Testis (tissue), 3 donors: ENCODE measurements around the gene LIMS2. TPM values are rescaled to one million over a fixed set of nuclear protein-coding genes. Genes with fewer than 3 reads are reported as not detected.

Experiments
- DNase-seq: peaks from one replicate; pipeline ENCODE4 v3.0.0-alpha.2; 2019
- H3K27ac ChIP-seq, 2 donors: fragments of 200-600 bp; sonication (generic); one replicate each; pipeline ENCODE4 v1.5.1; 2019
- H3K27me3 ChIP-seq: fragments of 200-600 bp; sonication (generic); one replicate; pipeline ENCODE4 v1.5.1; 2019
- H3K36me3 ChIP-seq: fragments of 200-600 bp; sonication (generic); one replicate; pipeline ENCODE4 v1.5.1; 2017; ENCODE audit warnings: low read depth; ENCODE audit errors: missing control alignments
- H3K4me1 ChIP-seq: fragments of 200-600 bp; sonication (generic); one replicate; pipeline ENCODE4 v1.5.1; 2019
- H3K4me3 ChIP-seq, 2 donors: fragments of 200-600 bp; sonication (generic); one replicate each; pipeline ENCODE4 v1.5.1; 2017 to 2019
- H3K9me3 ChIP-seq: fragments of 200-600 bp; sonication (generic); one replicate; pipeline ENCODE4 v1.5.1; 2017
- POLR2A ChIP-seq: fragments of 450-650 bp; IDR thresholded peaks from one replicate; pipeline ENCODE4 v1.6.1; 2017; ENCODE audit warnings: antibody characterized with exemption, mild to moderate bottlenecking, moderate library complexity
- WGBS, 2 donors: methylation state at CpG; one replicate each; pipeline ENCODE4 v1.1.5; 2018; 5-methylcytosine and 5-hydroxymethylcytosine counted together
- intact Hi-C: fragments of 100-400 bp; cut with DNase I; formaldehyde crosslinking; loops from one replicate; pipeline ENCODE4 v1.15.1; 2023; ENCODE audit warnings: low total_unique reads
- polyA plus RNA-seq: library from polyadenylated mRNA; stranded (reverse); fragments of 350-450 nt; fragmentation: Illumina TruSeq; extraction: RNeasy Lipid Tissue Mini Kit (QIAGEN cat#74804); gene quantifications from one replicate; pipeline ENCODE4 v1.2.3, GENCODE V29; 2014; ENCODE audit warnings: low read depth, low replicate concordance; ENCODE audit not compliant: insufficient read depth
- total RNA-seq, 2 donors: library from RNA; depleted of rRNA; stranded (reverse); fragments of >200 nt; gene quantifications; one replicate each; pipeline ENCODE4 v1.2.3, GENCODE V29; 2016
- TF ChIP-seq, protein P1 (sequence below), 3 experiments: fragments of 450-650 bp in 2 of 3; fragments of 200-600 bp in 1 of 3; sonication (generic) in 1 of 3; IDR thresholded peaks; one replicate each; pipeline ENCODE4 v1.5.1; 2016 to 2019; ENCODE audit warnings: antibody characterized with exemption in 3 of 3, mild to moderate bottlenecking in 2 of 3, moderate library complexity in 1 of 3

Gene LIMS2
- total and polyA plus RNA-seq, 3 donors from 2014 or later: 19.0 to 23.6 (median 19.3) TPM

DNA sequence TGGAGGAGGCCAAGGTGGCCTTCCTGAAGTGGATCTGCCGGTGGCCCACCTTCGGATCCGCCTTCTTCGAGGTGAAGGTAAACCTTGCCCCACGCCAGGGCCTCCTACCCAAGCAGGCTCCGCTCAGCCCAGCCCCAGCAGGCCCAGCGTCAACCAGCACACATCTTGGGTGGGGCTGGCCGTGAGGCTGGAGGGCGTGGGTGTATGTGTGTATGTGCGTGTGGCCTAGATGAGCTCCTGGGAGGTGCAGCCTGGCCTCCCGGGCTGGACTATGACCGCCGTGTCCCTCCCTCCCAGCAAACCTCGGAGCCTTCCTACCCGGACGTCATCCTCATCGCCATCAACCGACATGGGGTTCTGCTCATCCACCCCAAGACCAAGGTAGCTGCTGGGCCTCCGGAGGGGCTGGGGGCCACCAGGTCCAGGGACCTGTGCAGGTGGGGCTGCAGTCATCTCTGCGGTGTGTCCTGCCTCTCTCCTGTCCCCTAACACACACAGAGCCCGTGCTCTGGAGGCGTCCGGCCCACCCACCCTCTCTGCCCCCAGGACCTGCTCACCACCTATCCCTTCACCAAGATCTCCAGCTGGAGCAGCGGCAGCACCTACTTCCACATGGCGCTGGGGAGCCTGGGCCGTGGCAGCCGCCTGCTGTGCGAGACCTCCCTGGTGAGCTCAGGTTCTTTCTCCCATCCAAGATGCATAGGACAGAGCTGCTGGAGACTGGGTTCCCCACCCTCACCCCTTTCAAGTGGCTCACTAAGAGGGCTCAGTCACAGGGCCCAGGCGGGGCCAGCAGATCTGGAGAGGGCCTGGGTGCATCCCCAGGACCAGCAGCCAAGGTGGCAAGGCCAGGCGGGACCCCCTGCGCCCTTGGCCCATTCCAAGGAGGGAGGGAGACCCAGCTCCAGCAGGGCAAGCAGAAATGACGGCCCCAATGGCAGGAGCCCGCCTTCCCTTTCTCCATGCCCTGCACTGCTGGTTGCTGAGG lies 38.8 kb downstream of the LIMS2 start:
- H3K4me1 ChIP-seq: peaks cover 2% of the 10 kb centered on the region

DNA sequence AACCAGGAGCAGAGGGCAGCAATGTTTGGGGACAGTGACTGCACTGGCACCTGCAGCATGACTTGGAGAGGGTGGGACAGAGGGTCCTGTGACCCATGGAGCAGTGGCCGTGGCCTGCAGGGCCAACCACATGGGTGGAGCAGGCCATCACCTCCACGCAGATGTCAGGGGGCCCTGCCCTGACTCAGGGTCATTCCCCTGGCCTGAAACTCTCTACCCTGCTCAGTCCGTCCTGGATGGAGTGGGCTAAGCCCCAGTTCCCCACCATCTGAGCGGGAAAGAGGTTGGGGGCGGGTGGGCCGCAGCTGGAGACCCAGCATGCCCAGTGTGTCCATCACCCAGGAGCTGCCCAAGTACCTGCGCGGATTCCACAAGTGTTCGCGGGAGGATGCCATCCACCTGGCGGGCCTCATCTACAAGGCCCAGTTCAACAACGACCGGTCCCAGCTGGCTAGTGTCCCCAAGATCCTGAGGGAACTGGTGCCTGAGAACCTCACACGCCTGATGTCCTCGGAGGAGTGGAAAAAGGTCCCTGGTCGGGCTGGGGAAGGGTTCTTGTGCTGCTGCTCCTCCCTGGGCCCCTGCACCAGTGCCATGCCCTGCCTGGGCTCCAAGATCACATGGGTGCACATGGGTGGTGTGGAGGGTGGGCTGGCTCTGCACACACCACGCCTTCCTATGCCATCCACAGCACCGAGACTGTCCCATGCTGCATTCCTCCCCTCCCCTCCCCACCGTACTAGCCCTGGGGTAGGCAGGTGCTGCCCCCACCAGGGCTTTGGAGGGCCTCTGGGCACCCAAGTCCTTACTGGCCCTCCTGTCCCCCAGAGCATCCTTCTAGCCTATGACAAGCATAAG lies 39.7 kb downstream of the LIMS2 start:
- H3K9me3 ChIP-seq: no peaks in the 10 kb centered on the region
- intact Hi-C loops: no loop called here
- no peak overlapping the region for H3K4me3 ChIP-seq
- TF ChIP-seq POLR2A: no peak
- TF ChIP-seq, protein P1, sequence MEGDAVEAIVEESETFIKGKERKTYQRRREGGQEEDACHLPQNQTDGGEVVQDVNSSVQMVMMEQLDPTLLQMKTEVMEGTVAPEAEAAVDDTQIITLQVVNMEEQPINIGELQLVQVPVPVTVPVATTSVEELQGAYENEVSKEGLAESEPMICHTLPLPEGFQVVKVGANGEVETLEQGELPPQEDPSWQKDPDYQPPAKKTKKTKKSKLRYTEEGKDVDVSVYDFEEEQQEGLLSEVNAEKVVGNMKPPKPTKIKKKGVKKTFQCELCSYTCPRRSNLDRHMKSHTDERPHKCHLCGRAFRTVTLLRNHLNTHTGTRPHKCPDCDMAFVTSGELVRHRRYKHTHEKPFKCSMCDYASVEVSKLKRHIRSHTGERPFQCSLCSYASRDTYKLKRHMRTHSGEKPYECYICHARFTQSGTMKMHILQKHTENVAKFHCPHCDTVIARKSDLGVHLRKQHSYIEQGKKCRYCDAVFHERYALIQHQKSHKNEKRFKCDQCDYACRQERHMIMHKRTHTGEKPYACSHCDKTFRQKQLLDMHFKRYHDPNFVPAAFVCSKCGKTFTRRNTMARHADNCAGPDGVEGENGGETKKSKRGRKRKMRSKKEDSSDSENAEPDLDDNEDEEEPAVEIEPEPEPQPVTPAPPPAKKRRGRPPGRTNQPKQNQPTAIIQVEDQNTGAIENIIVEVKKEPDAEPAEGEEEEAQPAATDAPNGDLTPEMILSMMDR (IDR thresholded peaks at IDR 0.05): no peak
- peaks cover 2% of the 10 kb centered on the region for H3K4me1 ChIP-seq
- H3K27me3 ChIP-seq: no peaks in the 10 kb centered on the region
- no peak for DNase-seq
- H3K27ac ChIP-seq: no peak overlapping the region
- H3K36me3 ChIP-seq: no peaks in the 10 kb centered on the region
- 92 to 94% methylated on average over 9 to 19 of the region's 19 CpGs for WGBS, 2 donors

More for the DNA sequence above, 38.8 kb downstream of the LIMS2 start:
- Histone ChIP-seq H3K9me3 (no peaks in the 10 kb centered on the region), H3K27ac (no peak overlapping the region), H3K36me3 (no peaks in the 10 kb centered on the region), H3K4me3 (no peak overlapping the region), H3K27me3 (no peaks in the 10 kb centered on the region)
- no peak for TF ChIP-seq POLR2A
- TF ChIP-seq, protein P1 (IDR thresholded peaks at IDR 0.05): no peak
- no peak for DNase-seq
- intact Hi-C loops: no loop called here
- 95% methylated on average over 9 to 33 of the region's 33 CpGs for WGBS, 2 donors

DNA sequence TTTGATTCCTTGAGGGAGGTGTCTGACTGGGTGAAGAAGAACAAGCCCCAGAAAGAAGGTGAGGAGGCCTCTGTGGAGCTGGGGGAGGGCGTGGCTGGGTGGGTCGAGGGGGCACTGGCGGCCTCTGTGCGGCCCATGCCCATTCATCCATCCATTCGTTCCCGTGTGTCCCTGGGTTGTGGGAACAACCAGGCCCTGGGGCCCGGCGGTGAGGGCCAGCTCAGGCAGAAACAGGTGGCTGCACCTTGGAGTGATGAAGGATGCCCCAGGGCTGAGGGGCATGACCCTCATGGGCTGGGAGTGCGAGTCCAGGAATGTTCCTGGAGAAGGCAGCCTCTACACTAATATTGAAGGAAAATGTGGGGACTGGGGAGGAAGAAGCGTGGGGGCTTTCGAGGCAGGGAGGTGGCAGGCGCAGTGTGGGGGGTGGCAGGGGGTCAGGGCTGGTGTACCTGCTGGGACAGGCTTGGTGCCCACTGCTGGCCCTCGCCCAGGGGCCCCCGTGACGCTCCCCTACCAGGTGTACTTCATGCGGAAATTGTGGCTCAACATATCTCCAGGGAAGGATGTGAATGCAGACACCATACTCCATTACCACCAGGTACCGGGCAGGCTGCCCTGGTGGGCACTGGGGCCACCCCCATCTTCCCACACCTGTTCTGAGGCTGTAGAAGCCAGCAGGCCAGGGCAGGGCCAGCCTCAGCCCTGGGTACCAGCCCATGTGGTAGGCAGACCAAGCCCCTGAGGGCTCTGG lies 40.5 kb downstream of the LIMS2 start:
- intact Hi-C loops: no loop called here
- no peaks in the 10 kb centered on the region for H3K36me3 ChIP-seq
- no peak for DNase-seq
- TF ChIP-seq, protein P1 (IDR thresholded peaks at IDR 0.05): no peak
- TF ChIP-seq POLR2A: no peak
- no peaks in the 10 kb centered on the region for H3K27me3 ChIP-seq
- peaks cover 2% of the 10 kb centered on the region for H3K4me1 ChIP-seq
- no peak overlapping the region for H3K27ac ChIP-seq
- no peaks in the 10 kb centered on the region for H3K9me3 ChIP-seq
- no peak overlapping the region for H3K4me3 ChIP-seq
- WGBS, 2 donors: 90 to 95% methylated on average over 13 to 17 of the region's 17 CpGs

DNA sequence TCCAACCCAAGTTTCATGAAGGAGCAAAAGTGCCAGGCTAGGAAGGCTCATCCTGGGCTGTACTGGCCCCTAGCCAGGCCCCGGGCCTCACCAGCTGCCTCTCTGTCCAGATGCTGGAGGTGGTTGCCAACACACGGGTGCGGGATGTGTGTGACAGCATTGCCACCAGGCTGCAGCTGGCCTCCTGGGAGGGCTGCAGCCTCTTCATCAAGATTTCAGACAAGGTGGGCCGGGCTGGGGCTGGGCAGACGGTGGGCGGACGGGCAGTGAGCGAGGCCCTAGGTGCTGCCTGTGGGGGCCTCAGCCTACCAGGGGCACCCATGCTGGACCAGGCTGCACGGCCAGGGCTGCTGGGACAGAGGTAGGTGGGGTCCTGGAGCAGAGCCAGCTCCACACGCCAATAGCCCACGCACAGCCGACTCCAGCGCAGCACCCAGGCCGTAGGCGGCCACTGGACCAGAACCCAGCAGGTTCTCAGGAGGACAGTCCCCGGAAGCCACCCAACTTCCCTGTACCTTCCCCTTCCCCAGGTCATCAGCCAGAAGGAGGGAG lies 41.2 kb downstream of the LIMS2 start:
- no peaks in the 10 kb centered on the region for H3K27me3 ChIP-seq
- DNase-seq: no peak
- no peaks in the 10 kb centered on the region for H3K9me3 ChIP-seq
- no peaks in the 10 kb centered on the region for H3K36me3 ChIP-seq
- intact Hi-C loops: no loop called here
- 54 to 79% methylated on average over 3 to 14 of the region's 16 CpGs for WGBS, 2 donors
- peaks cover 2% of the 10 kb centered on the region for H3K4me1 ChIP-seq
- H3K4me3 ChIP-seq: no peak overlapping the region
- H3K27ac ChIP-seq: no peak overlapping the region
- TF ChIP-seq, protein P1 (IDR thresholded peaks at IDR 0.05): no peak
- TF ChIP-seq POLR2A: no peak
